ENCODE data around the gene AKAP10. TPM values are rescaled to one million over a fixed set of nuclear protein-coding genes. Genes with fewer than 3 reads are reported as not detected.
"Not testable (repeated sequence)": the region's sequence is repeated elsewhere in the genome, so short reads cannot be mapped to it uniquely, and the experiment has no call there.

AKAP10 gene
- total RNA-seq, 3 donors from 2014 or later, result 25.0 to 41.1 (median 29.9) TPM

GRCh38 chr17:19868079-19868395 lies 109.6 kb downstream of the AKAP10 start:
- Histone ChIP-seq H3K4me1 (ENCODE audit: low read depth) (peaks cover 12% of the 10 kb centered on the region), H3K36me3 (ENCODE audit: low read depth) (no peaks in the 10 kb centered on the region), H3K4me3 (no peak overlapping the region), H3K9me3 (no peaks in the 10 kb centered on the region)
- ATAC-seq, result no peak
- TF ChIP-seq, protein P1, sequence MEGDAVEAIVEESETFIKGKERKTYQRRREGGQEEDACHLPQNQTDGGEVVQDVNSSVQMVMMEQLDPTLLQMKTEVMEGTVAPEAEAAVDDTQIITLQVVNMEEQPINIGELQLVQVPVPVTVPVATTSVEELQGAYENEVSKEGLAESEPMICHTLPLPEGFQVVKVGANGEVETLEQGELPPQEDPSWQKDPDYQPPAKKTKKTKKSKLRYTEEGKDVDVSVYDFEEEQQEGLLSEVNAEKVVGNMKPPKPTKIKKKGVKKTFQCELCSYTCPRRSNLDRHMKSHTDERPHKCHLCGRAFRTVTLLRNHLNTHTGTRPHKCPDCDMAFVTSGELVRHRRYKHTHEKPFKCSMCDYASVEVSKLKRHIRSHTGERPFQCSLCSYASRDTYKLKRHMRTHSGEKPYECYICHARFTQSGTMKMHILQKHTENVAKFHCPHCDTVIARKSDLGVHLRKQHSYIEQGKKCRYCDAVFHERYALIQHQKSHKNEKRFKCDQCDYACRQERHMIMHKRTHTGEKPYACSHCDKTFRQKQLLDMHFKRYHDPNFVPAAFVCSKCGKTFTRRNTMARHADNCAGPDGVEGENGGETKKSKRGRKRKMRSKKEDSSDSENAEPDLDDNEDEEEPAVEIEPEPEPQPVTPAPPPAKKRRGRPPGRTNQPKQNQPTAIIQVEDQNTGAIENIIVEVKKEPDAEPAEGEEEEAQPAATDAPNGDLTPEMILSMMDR (IDR thresholded peaks at IDR 0.05), result no peak
- no peak for DNase-seq
- intact Hi-C loops (cut with DNase I, micrococcal nuclease), result no loop called here

DNA sequence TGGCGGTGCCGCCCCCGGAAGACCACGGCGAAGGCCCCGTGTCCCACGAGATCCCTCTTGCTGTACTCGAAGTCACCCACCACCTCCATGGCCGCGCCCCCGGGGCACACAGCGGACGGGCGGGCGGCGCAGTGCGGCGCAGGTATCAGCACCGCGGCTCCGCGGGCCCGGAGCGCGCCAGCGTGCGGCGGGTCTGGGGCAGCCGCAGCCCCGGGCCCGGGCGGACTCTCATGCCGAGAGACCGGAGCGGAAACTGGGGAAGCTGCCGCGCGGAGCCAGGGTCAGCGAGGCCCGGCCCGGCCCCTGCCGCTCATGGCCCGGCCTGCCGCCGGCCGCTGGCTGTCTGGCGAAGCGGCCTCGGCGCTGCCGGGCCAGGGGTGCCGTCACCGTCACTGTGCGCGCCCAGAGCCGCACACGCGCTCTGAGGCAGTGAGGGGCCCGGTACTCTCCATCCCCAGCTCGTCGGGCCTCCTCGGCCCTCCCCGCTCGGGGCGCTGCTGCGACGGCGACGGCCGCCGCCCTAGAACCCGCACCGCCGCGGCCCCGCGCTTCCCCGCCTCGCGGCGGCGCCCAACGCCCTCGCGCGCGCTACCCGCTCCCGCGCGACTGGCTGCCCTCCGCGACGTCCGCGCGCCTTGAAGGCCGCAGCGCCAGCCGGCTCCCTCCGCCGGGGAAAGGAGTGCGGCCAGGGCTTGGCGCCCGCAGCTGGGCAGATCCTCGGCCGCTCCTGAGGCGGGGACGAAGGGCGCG lies 110.1 kb downstream of the AKAP10 start, which contains the start of gene ULK2:
ULK2 (minus strand) TSS at position 608 of the 750 bp plus-strand sequence; CDS start at position 89, 519 bp downstream.
- intact Hi-C loops (cut with DNase I, micrococcal nuclease), result no loop called here
- ATAC-seq, result peak; percentile 87
- TF ChIP-seq, protein P1 (IDR thresholded peaks at IDR 0.05), result no peak
- peak within 1 kb of the TSS; percentile 68 for H3K4me3 ChIP-seq
- no peaks in the 10 kb centered on the region for H3K9me3 ChIP-seq
- peak; percentile 60 to 76 (median 66) for DNase-seq
- peaks cover 12% of the 10 kb centered on the region for H3K4me1 ChIP-seq (ENCODE audit: low read depth)
- no peaks in the 10 kb centered on the region for H3K36me3 ChIP-seq (ENCODE audit: low read depth)

GRCh38 chr17:19867079-19867328 lies 110.6 kb downstream of the AKAP10 start:
- Histone ChIP-seq H3K4me3 (peak overlapping the region; percentile 68), H3K9me3 (no peaks in the 10 kb centered on the region), H3K36me3 (ENCODE audit: low read depth) (no peaks in the 10 kb centered on the region), H3K4me1 (ENCODE audit: low read depth) (peaks cover 12% of the 10 kb centered on the region)
- TF ChIP-seq, protein P1 (IDR thresholded peaks at IDR 0.05), result no peak
- intact Hi-C loops (cut with DNase I, micrococcal nuclease), result no loop called here
- ATAC-seq (peak; percentile 81), DNase-seq (peak; percentile 76 to 78 (median 76))

- TF ChIP-seq, protein P1 (IDR thresholded peaks at IDR 0.05), result no peak
- Histone ChIP-seq H3K4me1 (ENCODE audit: low read depth) (peaks cover 12% of the 10 kb centered on the region), H3K9me3 (no peaks in the 10 kb centered on the region), H3K4me3 (no peak overlapping the region), H3K36me3 (ENCODE audit: low read depth) (no peaks in the 10 kb centered on the region)
- intact Hi-C loops (cut with DNase I, micrococcal nuclease), result no loop called here
- DNase-seq, result no peak
- no peak for ATAC-seq
These were observed 112.6 kb downstream of the AKAP10 start for GRCh38 chr17:19865021-19865420.

GRCh38 chr17:19860647-19861177 lies 116.9 kb downstream of the AKAP10 start:
- DNase-seq; H3K36me3 ChIP-seq (ENCODE audit: low read depth); intact Hi-C loops (cut with DNase I, micrococcal nuclease); H3K4me3 ChIP-seq; H3K9me3 ChIP-seq; H3K4me1 ChIP-seq (ENCODE audit: low read depth); ATAC-seq: not testable (repeated sequence)

DNA sequence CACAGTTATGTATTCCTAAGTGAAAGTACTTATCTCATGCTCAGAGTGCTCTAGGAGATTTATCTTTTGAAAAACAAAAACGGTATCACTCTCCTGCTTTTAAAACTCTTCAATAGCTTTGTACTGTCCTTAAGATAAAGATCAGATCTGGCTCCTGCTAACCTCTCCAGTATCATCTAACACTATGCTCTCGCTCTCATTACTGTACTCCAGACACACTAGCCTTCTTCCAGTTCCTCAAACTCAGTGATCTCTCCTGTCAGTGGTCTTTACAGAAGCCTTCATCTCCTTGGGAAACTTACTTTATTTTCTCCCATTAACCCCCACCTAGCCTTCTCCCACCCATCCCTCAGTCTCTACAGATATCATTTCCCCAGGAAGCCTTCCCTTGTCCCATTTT lies 120.0 kb downstream of the AKAP10 start:
- H3K36me3 ChIP-seq (ENCODE audit: low read depth), result no peaks in the 10 kb centered on the region
- ATAC-seq (no peak), DNase-seq (no peak)
- no peaks in the 10 kb centered on the region for H3K9me3 ChIP-seq
- H3K4me1 ChIP-seq (ENCODE audit: low read depth), result no peaks in the 10 kb centered on the region
- TF ChIP-seq, protein P1 (IDR thresholded peaks at IDR 0.05), result no peak
- intact Hi-C loops (cut with DNase I, micrococcal nuclease), result no loop called here
- no peak overlapping the region for H3K4me3 ChIP-seq

Other genes starting within 250 kb of the AKAP10 start
- 1 to 10 TPM in 2 of 3 donors, under 1 TPM in 1; 0.60 to 5.9 (median 3.1) TPM for gene ALDH3A1, start 229.5 kb downstream of the AKAP10 start, total RNA-seq
- 10 to 100 TPM in 1 of 3 donors, 1 to 10 TPM in 2; 6.7 to 29.8 (median 8.5) TPM for gene ULK2, start 109.9 kb downstream of the AKAP10 start, total RNA-seq
- 10 to 100 TPM; 36.2 to 86.3 (median 85.7) TPM for gene SPECC1, start 31.5 kb upstream of the AKAP10 start, total RNA-seq

Measured in mucosa of descending colon (tissue), 3 donors.